Gastrocnemius medialis (tissue), 4 donors: ENCODE data around the gene RABGAP1.

Experiments used
- CTCF ChIP-seq, 5 experiments: fragments of 450-650 bp in 3 of 5; fragments of 200-600 bp in 2 of 5; sonication (generic) in 2 of 5; IDR thresholded peaks in 4 of 5; conservative IDR thresholded peaks in 1 of 5; 1 replicate in 4 of 5; 2 replicates in 1 of 5; pipeline ENCODE4 v1.5.1; 2016 to 2019; ENCODE audit warnings: antibody characterized with exemption in 5 of 5, mild to moderate bottlenecking in 3 of 5, moderate library complexity in 3 of 5
- POLR2A ChIP-seq, 2 donors: fragments of 450-650 bp; IDR thresholded peaks; one replicate each; pipeline ENCODE4 v1.6.1; 2017; ENCODE audit warnings: antibody characterized with exemption in 2 of 2, mild to moderate bottlenecking in 2 of 2, moderate library complexity in 2 of 2

GRCh38 chr9:123061216-123061615, 120.4 kb downstream of the RABGAP1 start:
- TF ChIP-seq CTCF (IDR thresholded peaks at IDR 0.05 in 4 of 5, conservative IDR thresholded peaks at IDR 0.05 in 1 of 5) (no peak), POLR2A (IDR thresholded peaks at IDR 0.05) (no peak)
